Measurements from ENCODE around the gene FGB. TPM values are rescaled to one million over a fixed set of nuclear protein-coding genes. Genes with fewer than 3 reads are reported as not detected.

FGB gene
- total and polyA plus RNA-seq, 2 of the 13 experiments (the other 11 are each of a cell fraction or from before 2014, with no cell fraction given) = 226 to 784 TPM

- TF ChIP-seq CBX1 (IDR thresholded peaks at IDR 0.05; ENCODE audit: low read depth) (no peak), ZNF580 (CRISPR knock-in tag; IDR thresholded peaks at IDR 0.05; ENCODE audit: borderline replicate concordance, low read depth) (peak; percentile 76), MAF1 (CRISPR knock-in tag; IDR thresholded peaks at IDR 0.05; ENCODE audit: borderline replicate concordance) (0 out of 2 replicates have a peak, but pooled peaks have one; percentile 31), NR3C1 (CRISPR knock-in tag; IDR thresholded peaks at IDR 0.05) (no peak), TCF7 (IDR thresholded peaks at IDR 0.05; ENCODE audit: low read depth) (peak; percentile 90), HOXA9 (CRISPR knock-in tag; IDR thresholded peaks at IDR 0.05; ENCODE audit: borderline replicate concordance) (no peak), MEIS2 (CRISPR knock-in tag; IDR thresholded peaks at IDR 0.05) (peak; percentile 97), MAFG (CRISPR knock-in tag; IDR thresholded peaks at IDR 0.05) (no peak), TSC22D2 (CRISPR knock-in tag; IDR thresholded peaks at IDR 0.05; ENCODE audit: borderline replicate concordance) (0 out of 2 replicates have a peak, but pooled peaks have one; percentile 40), ZNF350 (CRISPR knock-in tag; IDR thresholded peaks at IDR 0.05; ENCODE audit: borderline replicate concordance, low read depth) (no peak), ZNF44 (CRISPR knock-in tag; IDR thresholded peaks at IDR 0.05) (no peak), ZFP36 (IDR thresholded peaks at IDR 0.05; ENCODE audit: borderline replicate concordance, low read depth, low read length, partially characterized antibody) (no peak), ZMAT5 (CRISPR knock-in tag; IDR thresholded peaks at IDR 0.05; ENCODE audit: borderline replicate concordance, low read depth) (no peak), ZBTB20 (CRISPR knock-in tag; IDR thresholded peaks at IDR 0.05; ENCODE audit: borderline replicate concordance, low read depth) (peak; percentile 92; the same call in 1 of the 2 replicates), PREB (CRISPR knock-in tag; IDR thresholded peaks at IDR 0.05) (no peak), ZNF549 (CRISPR knock-in tag; IDR thresholded peaks at IDR 0.05) (no peak), GPN1 (CRISPR knock-in tag; IDR thresholded peaks at IDR 0.05; ENCODE audit: borderline replicate concordance) (no peak), JUN (CRISPR knock-in tag; IDR thresholded peaks at IDR 0.05) (0 out of 2 replicates have a peak, but pooled peaks have one; percentile 65), SNAI1 (CRISPR knock-in tag; IDR thresholded peaks at IDR 0.05; ENCODE audit: borderline replicate concordance) (no peak), POLR2G (IDR thresholded peaks at IDR 0.05; ENCODE audit: low read depth, low read length) (no peak), KLF6 (CRISPR knock-in tag; IDR thresholded peaks at IDR 0.05) (no peak), ZNF644 (CRISPR knock-in tag; IDR thresholded peaks at IDR 0.05; ENCODE audit: low read depth) (peak; percentile 94), SKI (IDR thresholded peaks at IDR 0.05; ENCODE audit: partially characterized antibody) (peak; percentile 89), ZSCAN30 (CRISPR knock-in tag; IDR thresholded peaks at IDR 0.05) (0 out of 2 replicates have a peak, but pooled peaks have one; percentile 28), ZFX (CRISPR knock-in tag; IDR thresholded peaks at IDR 0.05; ENCODE audit: low read depth) (peak; percentile 20; the same call in 1 of the 2 replicates)
- TF ChIP-seq, protein P1, sequence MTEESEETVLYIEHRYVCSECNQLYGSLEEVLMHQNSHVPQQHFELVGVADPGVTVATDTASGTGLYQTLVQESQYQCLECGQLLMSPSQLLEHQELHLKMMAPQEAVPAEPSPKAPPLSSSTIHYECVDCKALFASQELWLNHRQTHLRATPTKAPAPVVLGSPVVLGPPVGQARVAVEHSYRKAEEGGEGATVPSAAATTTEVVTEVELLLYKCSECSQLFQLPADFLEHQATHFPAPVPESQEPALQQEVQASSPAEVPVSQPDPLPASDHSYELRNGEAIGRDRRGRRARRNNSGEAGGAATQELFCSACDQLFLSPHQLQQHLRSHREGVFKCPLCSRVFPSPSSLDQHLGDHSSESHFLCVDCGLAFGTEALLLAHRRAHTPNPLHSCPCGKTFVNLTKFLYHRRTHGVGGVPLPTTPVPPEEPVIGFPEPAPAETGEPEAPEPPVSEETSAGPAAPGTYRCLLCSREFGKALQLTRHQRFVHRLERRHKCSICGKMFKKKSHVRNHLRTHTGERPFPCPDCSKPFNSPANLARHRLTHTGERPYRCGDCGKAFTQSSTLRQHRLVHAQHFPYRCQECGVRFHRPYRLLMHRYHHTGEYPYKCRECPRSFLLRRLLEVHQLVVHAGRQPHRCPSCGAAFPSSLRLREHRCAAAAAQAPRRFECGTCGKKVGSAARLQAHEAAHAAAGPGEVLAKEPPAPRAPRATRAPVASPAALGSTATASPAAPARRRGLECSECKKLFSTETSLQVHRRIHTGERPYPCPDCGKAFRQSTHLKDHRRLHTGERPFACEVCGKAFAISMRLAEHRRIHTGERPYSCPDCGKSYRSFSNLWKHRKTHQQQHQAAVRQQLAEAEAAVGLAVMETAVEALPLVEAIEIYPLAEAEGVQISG (CRISPR knock-in tag; IDR thresholded peaks at IDR 0.05) = peak; percentile 54
Observed at GRCh38 chr4:154559494-154560418, 3.1 kb upstream of the FGB start (continued).
